WTC11 (cell line): Measurements from ENCODE around the gene TMEM35A. TPM values are rescaled to one million over a fixed set of nuclear protein-coding genes. Genes with fewer than 3 reads are reported as not detected.

ENCODE experiments used
- ATAC-seq: fragments of 200-7000 bp; cut with Tn5 transposase; 2 replicates; pipeline ENCODE4 v1.10.0; 2021; ENCODE audit warnings: mild to moderate bottlenecking, moderate library complexity
- CTCF ChIA-PET: fragments of 300-600 bp; sonication (Branson Sonifier 250); formaldehyde crosslinking; loops from one replicate; lab custom pipeline; 2021; ENCODE audit warnings: antibody characterized with exemption; lab: Charles Lee
- POLR2A ChIA-PET: fragments of 350-600 bp; sonication (Branson Sonifier 250); formaldehyde crosslinking; loops from one replicate; lab custom pipeline; 2021; ENCODE audit warnings: antibody characterized with exemption; lab: Charles Lee
- DNase-seq: peaks from one replicate; pipeline ENCODE4 v3.0.0; 2021; ENCODE audit warnings: low spot score
- H3K27ac Mint-ChIP-seq: 2 replicates; pipeline ENCODE4 v1.8.0; 2021; ENCODE audit warnings: mixed read lengths
- H3K27me3 Mint-ChIP-seq: 2 replicates; pipeline ENCODE4 v1.8.0; 2021; ENCODE audit warnings: low read depth, mild to moderate bottlenecking, moderate library complexity, mixed read lengths
- H3K36me3 Mint-ChIP-seq: 2 replicates; pipeline ENCODE4 v1.8.0; 2021; ENCODE audit warnings: mixed read lengths
- H3K4me1 Mint-ChIP-seq: 2 replicates; pipeline ENCODE4 v1.8.0; 2022; ENCODE audit warnings: mixed read lengths
- H3K4me3 Mint-ChIP-seq: 2 replicates; pipeline ENCODE4 v1.8.0; 2021; ENCODE audit warnings: mild to moderate bottlenecking, moderate library complexity, mixed read lengths
- H3K9me3 Mint-ChIP-seq: 2 replicates; pipeline ENCODE4 v1.8.0; 2021; ENCODE audit warnings: mixed read lengths
- ATF1 ChIP-seq: sonication (generic); formaldehyde crosslinking; IDR thresholded peaks from 2 replicates; pipeline ENCODE4 v1.8.1; 2023; ENCODE audit warnings: mild to moderate bottlenecking, moderate library complexity, missing genetic modification reagents
- GABPB1 ChIP-seq: sonication (generic); formaldehyde crosslinking; IDR thresholded peaks from 2 replicates; pipeline ENCODE4 v1.8.1; 2023; ENCODE audit warnings: mild to moderate bottlenecking, missing genetic modification reagents
- HMGA2 ChIP-seq: fragments of 250-450 bp; sonication (Bioruptor Pico); IDR thresholded peaks from 2 replicates; pipeline ENCODE4 v1.4.0; 2021; ENCODE audit warnings: mild to moderate bottlenecking, moderate library complexity
- NFATC4 ChIP-seq: fragments of 250-450 bp; sonication (Bioruptor Pico); IDR thresholded peaks from 2 replicates; pipeline ENCODE4 v1.9.0; 2021; ENCODE audit warnings: mild to moderate bottlenecking
- NR3C1 ChIP-seq: sonication (generic); formaldehyde crosslinking; conservative IDR thresholded peaks from 2 replicates; pipeline ENCODE4 v1.8.1; 2023; ENCODE audit warnings: low read depth, mild to moderate bottlenecking, missing genetic modification reagents
- SOX15 ChIP-seq: fragments of 250-450 bp; sonication (Bioruptor Pico); IDR thresholded peaks from 2 replicates; pipeline ENCODE4 v1.9.0; 2021; ENCODE audit warnings: mild to moderate bottlenecking
- TCF7 ChIP-seq: sonication (generic); formaldehyde crosslinking; IDR thresholded peaks from 2 replicates; pipeline ENCODE4 v1.8.0; 2022; ENCODE audit warnings: mild to moderate bottlenecking, low read depth, missing genetic modification reagents, moderate library complexity
- total RNA-seq: library from RNA; stranded (reverse); gene quantifications from 3 replicates; pipeline ENCODE4 v1.2.3, GENCODE V29; 2021
- TF ChIP-seq, protein P1 (sequence below): sonication (generic); formaldehyde crosslinking; IDR thresholded peaks from 2 replicates; pipeline ENCODE4 v1.8.0; 2022; ENCODE audit warnings: mild to moderate bottlenecking, missing genetic modification reagents
- TF ChIP-seq, protein P2 (sequence below): sonication (generic); formaldehyde crosslinking; IDR thresholded peaks from 2 replicates; pipeline ENCODE4 v1.8.0; 2022; ENCODE audit warnings: mild to moderate bottlenecking, missing genetic modification reagents
- TF ChIP-seq, protein P3 (sequence below): fragments of 250-450 bp; sonication (Bioruptor Pico); IDR thresholded peaks from 2 replicates; pipeline ENCODE4 v1.9.0; 2021; ENCODE audit warnings: mild to moderate bottlenecking
- TF ChIP-seq, protein P4 (sequence below): sonication (generic); formaldehyde crosslinking; IDR thresholded peaks from 2 replicates; pipeline ENCODE4 v1.8.0; 2023; ENCODE audit warnings: missing genetic modification reagents
- TF ChIP-seq, protein P5 (sequence below): fragments of 250-450 bp; sonication (Bioruptor Pico); IDR thresholded peaks from 2 replicates; pipeline ENCODE4 v1.8.0; 2021; ENCODE audit warnings: mild to moderate bottlenecking
- TF ChIP-seq, protein P6 (sequence below): sonication (generic); formaldehyde crosslinking; IDR thresholded peaks from 2 replicates; pipeline ENCODE4 v1.8.1; 2022; ENCODE audit warnings: low read depth, missing genetic modification reagents, borderline replicate concordance
- TF ChIP-seq, protein P7 (sequence below): fragments of 250-450 bp; sonication (Bioruptor Pico); IDR thresholded peaks from 2 replicates; pipeline ENCODE4 v1.9.0; 2021; ENCODE audit warnings: moderate library complexity, mild to moderate bottlenecking, inconsistent platforms, borderline replicate concordance
- TF ChIP-seq, protein P8 (sequence below): fragments of 250-450 bp; sonication (Bioruptor Pico); IDR thresholded peaks from 2 replicates; pipeline ENCODE4 v1.9.0; 2021; ENCODE audit warnings: mild to moderate bottlenecking
- TF ChIP-seq, protein P9 (sequence below): sonication (generic); formaldehyde crosslinking; IDR thresholded peaks from 2 replicates; pipeline ENCODE4 v1.8.1; 2022; ENCODE audit warnings: mild to moderate bottlenecking, moderate library complexity, missing genetic modification reagents
- TF ChIP-seq, protein P10 (sequence below): sonication (generic); formaldehyde crosslinking; IDR thresholded peaks from 2 replicates; pipeline ENCODE4 v1.8.1; 2023; ENCODE audit warnings: mild to moderate bottlenecking, moderate library complexity, missing genetic modification reagents

Gene TMEM35A
- total RNA-seq, 1 experiment from 2014 or later, result 3.9 TPM

DNA sequence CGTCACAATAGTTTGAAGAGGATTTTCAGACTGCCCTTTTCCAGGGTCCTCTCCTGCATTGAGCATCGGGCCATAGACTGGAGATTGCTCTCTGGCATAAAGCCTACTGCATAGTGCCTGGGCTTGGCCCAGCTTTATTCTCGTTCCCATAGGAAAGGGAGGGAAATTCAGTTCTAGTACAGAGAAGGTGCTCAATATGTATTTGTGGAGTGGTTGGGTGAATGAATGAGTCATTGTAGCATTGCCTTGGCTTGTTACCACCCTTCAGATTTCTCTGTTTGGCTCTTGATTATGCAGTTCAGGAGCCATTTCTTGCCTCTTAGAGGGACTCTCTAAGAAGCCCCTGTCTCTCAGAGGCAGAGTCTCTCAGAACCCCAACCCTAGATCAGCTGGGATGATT lies 2.6 kb downstream of the TMEM35A start:
- no peaks in the 10 kb centered on the region for H3K36me3 Mint-ChIP-seq
- DNase-seq (no peak), ATAC-seq (no peak)
- TF ChIP-seq GABPB1 (CRISPR knock-in tag) (no peak), HMGA2 (CRISPR knock-in tag) (no peak), SOX15 (no peak), NR3C1 (CRISPR knock-in tag) (no peak)
- TF ChIP-seq, protein P1, sequence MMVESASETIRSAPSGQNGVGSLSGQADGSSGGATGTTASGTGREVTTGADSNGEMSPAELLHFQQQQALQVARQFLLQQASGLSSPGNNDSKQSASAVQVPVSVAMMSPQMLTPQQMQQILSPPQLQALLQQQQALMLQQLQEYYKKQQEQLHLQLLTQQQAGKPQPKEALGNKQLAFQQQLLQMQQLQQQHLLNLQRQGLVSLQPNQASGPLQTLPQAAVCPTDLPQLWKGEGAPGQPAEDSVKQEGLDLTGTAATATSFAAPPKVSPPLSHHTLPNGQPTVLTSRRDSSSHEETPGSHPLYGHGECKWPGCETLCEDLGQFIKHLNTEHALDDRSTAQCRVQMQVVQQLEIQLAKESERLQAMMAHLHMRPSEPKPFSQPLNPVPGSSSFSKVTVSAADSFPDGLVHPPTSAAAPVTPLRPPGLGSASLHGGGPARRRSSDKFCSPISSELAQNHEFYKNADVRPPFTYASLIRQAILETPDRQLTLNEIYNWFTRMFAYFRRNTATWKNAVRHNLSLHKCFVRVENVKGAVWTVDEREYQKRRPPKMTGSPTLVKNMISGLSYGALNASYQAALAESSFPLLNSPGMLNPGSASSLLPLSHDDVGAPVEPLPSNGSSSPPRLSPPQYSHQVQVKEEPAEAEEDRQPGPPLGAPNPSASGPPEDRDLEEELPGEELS (CRISPR knock-in tag), result no peak
- TF ChIP-seq, protein P2, sequence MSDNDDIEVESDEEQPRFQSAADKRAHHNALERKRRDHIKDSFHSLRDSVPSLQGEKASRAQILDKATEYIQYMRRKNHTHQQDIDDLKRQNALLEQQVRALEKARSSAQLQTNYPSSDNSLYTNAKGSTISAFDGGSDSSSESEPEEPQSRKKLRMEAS (CRISPR knock-in tag), result no peak
- POLR2A ChIA-PET, result interaction anchor here (0.6 kb wide), 1 partner anchor 152 kb away, joined by 3 read pairs; the partner anchor contains the start of gene XKRX
- no peaks in the 10 kb centered on the region for H3K9me3 Mint-ChIP-seq
- peaks cover 11% of the 10 kb centered on the region for H3K27me3 Mint-ChIP-seq
- H3K4me3 Mint-ChIP-seq, result no peak overlapping the region
- CTCF ChIA-PET, result no interaction called here
- H3K4me1 Mint-ChIP-seq, result peaks cover 22% of the 10 kb centered on the region
- H3K27ac Mint-ChIP-seq, result no peak overlapping the region

DNA sequence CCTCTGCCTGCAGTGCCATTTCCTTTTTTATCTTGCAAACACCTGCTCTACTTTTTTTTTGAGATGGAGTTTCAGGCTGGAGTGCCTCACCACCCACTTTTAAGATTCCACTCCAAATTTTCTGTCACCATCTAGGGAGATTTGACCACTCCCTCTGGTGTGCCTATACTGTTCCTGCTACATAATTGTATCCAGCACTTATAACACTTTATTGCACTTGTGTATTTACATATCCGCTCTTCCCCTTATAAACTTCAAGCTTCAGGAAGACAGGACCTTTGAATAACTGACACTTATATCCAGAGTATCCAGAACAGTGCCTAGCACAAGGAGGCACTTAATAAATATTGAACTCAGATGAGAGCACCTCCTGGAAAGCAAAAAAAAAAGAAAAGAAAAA lies 13.1 kb downstream of the TMEM35A start:
- H3K4me1 Mint-ChIP-seq, result no peaks in the 10 kb centered on the region
- TF ChIP-seq, protein P1 (CRISPR knock-in tag), result no peak
- TF ChIP-seq ATF1 (CRISPR knock-in tag) (no peak), TCF7 (CRISPR knock-in tag) (no peak), NFATC4 (no peak), HMGA2 (CRISPR knock-in tag) (no peak)
- TF ChIP-seq, protein P3, sequence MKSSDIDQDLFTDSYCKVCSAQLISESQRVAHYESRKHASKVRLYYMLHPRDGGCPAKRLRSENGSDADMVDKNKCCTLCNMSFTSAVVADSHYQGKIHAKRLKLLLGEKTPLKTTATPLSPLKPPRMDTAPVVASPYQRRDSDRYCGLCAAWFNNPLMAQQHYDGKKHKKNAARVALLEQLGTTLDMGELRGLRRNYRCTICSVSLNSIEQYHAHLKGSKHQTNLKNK (CRISPR knock-in tag), result no peak
- TF ChIP-seq, protein P4, sequence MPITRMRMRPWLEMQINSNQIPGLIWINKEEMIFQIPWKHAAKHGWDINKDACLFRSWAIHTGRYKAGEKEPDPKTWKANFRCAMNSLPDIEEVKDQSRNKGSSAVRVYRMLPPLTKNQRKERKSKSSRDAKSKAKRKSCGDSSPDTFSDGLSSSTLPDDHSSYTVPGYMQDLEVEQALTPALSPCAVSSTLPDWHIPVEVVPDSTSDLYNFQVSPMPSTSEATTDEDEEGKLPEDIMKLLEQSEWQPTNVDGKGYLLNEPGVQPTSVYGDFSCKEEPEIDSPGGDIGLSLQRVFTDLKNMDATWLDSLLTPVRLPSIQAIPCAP (CRISPR knock-in tag), result no peak
- TF ChIP-seq, protein P5, sequence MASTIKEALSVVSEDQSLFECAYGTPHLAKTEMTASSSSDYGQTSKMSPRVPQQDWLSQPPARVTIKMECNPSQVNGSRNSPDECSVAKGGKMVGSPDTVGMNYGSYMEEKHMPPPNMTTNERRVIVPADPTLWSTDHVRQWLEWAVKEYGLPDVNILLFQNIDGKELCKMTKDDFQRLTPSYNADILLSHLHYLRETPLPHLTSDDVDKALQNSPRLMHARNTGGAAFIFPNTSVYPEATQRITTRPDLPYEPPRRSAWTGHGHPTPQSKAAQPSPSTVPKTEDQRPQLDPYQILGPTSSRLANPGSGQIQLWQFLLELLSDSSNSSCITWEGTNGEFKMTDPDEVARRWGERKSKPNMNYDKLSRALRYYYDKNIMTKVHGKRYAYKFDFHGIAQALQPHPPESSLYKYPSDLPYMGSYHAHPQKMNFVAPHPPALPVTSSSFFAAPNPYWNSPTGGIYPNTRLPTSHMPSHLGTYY, result no peak
- TF ChIP-seq, protein P6, sequence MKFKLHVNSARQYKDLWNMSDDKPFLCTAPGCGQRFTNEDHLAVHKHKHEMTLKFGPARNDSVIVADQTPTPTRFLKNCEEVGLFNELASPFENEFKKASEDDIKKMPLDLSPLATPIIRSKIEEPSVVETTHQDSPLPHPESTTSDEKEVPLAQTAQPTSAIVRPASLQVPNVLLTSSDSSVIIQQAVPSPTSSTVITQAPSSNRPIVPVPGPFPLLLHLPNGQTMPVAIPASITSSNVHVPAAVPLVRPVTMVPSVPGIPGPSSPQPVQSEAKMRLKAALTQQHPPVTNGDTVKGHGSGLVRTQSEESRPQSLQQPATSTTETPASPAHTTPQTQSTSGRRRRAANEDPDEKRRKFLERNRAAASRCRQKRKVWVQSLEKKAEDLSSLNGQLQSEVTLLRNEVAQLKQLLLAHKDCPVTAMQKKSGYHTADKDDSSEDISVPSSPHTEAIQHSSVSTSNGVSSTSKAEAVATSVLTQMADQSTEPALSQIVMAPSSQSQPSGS (CRISPR knock-in tag), result no peak
- TF ChIP-seq, protein P7, sequence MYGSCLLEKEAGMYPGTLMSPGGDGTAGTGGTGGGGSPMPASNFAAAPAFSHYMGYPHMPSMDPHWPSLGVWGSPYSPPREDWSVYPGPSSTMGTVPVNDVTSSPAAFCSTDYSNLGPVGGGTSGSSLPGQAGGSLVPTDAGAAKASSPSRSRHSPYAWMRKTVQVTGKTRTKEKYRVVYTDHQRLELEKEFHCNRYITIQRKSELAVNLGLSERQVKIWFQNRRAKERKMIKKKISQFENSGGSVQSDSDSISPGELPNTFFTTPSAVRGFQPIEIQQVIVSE (CRISPR knock-in tag), result no peak
- TF ChIP-seq, protein P8, sequence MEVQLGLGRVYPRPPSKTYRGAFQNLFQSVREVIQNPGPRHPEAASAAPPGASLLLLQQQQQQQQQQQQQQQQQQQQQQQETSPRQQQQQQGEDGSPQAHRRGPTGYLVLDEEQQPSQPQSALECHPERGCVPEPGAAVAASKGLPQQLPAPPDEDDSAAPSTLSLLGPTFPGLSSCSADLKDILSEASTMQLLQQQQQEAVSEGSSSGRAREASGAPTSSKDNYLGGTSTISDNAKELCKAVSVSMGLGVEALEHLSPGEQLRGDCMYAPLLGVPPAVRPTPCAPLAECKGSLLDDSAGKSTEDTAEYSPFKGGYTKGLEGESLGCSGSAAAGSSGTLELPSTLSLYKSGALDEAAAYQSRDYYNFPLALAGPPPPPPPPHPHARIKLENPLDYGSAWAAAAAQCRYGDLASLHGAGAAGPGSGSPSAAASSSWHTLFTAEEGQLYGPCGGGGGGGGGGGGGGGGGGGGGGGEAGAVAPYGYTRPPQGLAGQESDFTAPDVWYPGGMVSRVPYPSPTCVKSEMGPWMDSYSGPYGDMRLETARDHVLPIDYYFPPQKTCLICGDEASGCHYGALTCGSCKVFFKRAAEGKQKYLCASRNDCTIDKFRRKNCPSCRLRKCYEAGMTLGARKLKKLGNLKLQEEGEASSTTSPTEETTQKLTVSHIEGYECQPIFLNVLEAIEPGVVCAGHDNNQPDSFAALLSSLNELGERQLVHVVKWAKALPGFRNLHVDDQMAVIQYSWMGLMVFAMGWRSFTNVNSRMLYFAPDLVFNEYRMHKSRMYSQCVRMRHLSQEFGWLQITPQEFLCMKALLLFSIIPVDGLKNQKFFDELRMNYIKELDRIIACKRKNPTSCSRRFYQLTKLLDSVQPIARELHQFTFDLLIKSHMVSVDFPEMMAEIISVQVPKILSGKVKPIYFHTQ, result no peak
- TF ChIP-seq, protein P9, sequence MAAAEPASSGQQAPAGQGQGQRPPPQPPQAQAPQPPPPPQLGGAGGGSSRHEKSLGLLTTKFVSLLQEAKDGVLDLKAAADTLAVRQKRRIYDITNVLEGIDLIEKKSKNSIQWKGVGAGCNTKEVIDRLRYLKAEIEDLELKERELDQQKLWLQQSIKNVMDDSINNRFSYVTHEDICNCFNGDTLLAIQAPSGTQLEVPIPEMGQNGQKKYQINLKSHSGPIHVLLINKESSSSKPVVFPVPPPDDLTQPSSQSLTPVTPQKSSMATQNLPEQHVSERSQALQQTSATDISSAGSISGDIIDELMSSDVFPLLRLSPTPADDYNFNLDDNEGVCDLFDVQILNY, result no peak
- TF ChIP-seq, protein P10, sequence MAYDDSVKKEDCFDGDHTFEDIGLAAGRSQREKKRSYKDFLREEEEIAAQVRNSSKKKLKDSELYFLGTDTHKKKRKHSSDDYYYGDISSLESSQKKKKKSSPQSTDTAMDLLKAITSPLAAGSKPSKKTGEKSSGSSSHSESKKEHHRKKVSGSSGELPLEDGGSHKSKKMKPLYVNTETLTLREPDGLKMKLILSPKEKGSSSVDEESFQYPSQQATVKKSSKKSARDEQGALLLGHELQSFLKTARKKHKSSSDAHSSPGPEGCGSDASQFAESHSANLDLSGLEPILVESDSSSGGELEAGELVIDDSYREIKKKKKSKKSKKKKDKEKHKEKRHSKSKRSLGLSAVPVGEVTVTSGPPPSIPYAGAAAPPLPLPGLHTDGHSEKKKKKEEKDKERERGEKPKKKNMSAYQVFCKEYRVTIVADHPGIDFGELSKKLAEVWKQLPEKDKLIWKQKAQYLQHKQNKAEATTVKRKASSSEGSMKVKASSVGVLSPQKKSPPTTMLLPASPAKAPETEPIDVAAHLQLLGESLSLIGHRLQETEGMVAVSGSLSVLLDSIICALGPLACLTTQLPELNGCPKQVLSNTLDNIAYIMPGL (CRISPR knock-in tag), result no peak
- peaks cover 1% of the 10 kb centered on the region; the same call in 1 of the 2 replicates for H3K27me3 Mint-ChIP-seq
- ATAC-seq, result no peak
- no peak for DNase-seq
- no peaks in the 10 kb centered on the region for H3K9me3 Mint-ChIP-seq
- ChIA-PET CTCF (no interaction called here), POLR2A (interaction anchor here (0.7 kb wide), 1 partner anchor 1365 kb away, joined by 3 read pairs; no protein-coding TSS in a partner anchor)
- H3K27ac Mint-ChIP-seq, result no peak overlapping the region
- no peaks in the 10 kb centered on the region for H3K36me3 Mint-ChIP-seq
- H3K4me3 Mint-ChIP-seq, result no peak overlapping the region
